ENCODE measurements around the gene GPR107. TPM values are rescaled to one million over a fixed set of nuclear protein-coding genes. Genes with fewer than 3 reads are reported as not detected.

Gene GPR107
- total and polyA plus RNA-seq, 2 of the 8 experiments (the other 6 are each of a cell fraction or from before 2014, with no cell fraction given): 19.3 to 30.7 TPM

DNA sequence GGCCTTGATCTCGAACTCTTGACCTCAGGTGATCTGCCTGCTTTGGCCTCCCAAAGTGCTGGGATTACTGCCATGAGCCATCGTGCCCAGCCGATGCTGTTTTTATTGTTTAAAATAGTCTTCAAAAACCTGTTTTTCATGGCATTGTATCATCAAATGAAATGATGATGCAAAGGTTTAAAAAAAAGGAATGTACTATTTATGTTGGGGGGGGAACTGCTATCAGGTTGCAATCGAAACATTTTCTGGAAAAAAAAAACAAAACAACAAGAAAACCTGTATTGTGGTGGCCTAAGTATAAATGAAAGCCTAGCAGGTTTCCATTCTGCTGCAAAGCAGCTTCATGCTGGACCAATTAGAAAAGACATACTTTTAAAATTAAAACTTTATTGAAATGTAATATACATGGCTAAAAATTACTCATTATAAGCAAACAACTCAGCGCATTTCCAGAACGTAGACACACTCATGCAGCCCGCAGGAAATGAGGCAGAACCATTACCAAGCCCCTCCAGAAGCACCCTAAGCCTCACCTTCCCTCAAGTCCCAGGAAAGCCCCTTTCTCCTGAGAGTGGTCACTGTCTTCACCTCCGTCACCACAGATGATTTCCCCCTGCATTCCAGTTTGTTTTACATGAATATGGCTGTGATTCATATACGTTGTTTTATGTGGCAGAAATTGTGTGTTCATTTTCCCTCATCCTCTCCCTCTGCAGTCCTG is 19.0 kb downstream of the GPR107 start:
- TF ChIP-seq GTF2F1 (IDR thresholded peaks at IDR 0.05; ENCODE audit: borderline replicate concordance, low read depth, low read length): no peak
- TF ChIP-seq EZH2 (IDR thresholded peaks at IDR 0.05; ENCODE audit: low read depth, low read length, severe bottlenecking): no peak
- TF ChIP-seq ZNF274 (IDR thresholded peaks at IDR 0.05; ENCODE audit: borderline replicate concordance, extremely low read depth, low read length): no peak
- TF ChIP-seq KDM5A (IDR thresholded peaks at IDR 0.05; ENCODE audit: low read length): no peak
- no peak for TF ChIP-seq SP1 (IDR thresholded peaks at IDR 0.05; ENCODE audit: low read depth, low read length)
- TF ChIP-seq SUZ12 (IDR thresholded peaks at IDR 0.05; ENCODE audit: low read length): no peak
- no peak for TF ChIP-seq POLR2AphosphoS5 (IDR thresholded peaks at IDR 0.05; ENCODE audit: low read depth, low read length)
- no peak for TF ChIP-seq SIX5 (IDR thresholded peaks at IDR 0.05; ENCODE audit: low read depth, low read length)
- TF ChIP-seq SP2 (IDR thresholded peaks at IDR 0.05; ENCODE audit: low read length): no peak
- TF ChIP-seq ATF3 (IDR thresholded peaks at IDR 0.05; ENCODE audit: insufficient read depth, low read depth, low read length): no peak
- FAIRE-seq: no peak
- H3K27ac ChIP-seq (ENCODE audit: low read depth, low read length): no peak overlapping the region

More for the DNA sequence above, 19.0 kb downstream of the GPR107 start:
- H3K14ac ChIP-seq (ENCODE audit: insufficient read length): no peak overlapping the region
- no peak overlapping the region for H3K9ac ChIP-seq (replicated peaks in 1 of 4; ENCODE audit: extremely low read depth in 1 of 4, low read depth in 3 of 4, low read length in 3 of 4)
- peaks cover 0 to 2% of the 10 kb centered on the region in 2 experiments for H4K20me1 ChIP-seq (replicated peaks in 1 of 2; ENCODE audit: control insufficient read depth in 1 of 2, insufficient read depth in 2 of 2, low read length in 2 of 2)
- no peak for DNase-seq (ENCODE audit: low read depth in 1 of 2, low spot score in 2 of 2)
- no peaks in the 10 kb centered on the region for H3K27me3 ChIP-seq (replicated peaks in 1 of 4; ENCODE audit: control insufficient read depth in 3 of 4, extremely low read depth in 1 of 4, insufficient read depth in 3 of 4, low read length in 3 of 4)
- no peak overlapping the region for H2BK15ac ChIP-seq (ENCODE audit: low read length)
- ChIA-PET CTCF (ENCODE audit: partially characterized antibody) (interaction anchor here (1.2 kb wide), 1 partner anchor 187 kb away, joined by 3 read pairs; no protein-coding TSS in a partner anchor), POLR2A (ENCODE audit: partially characterized antibody) (no interaction called here)
- H2BK120ac ChIP-seq (replicated peaks; ENCODE audit: low read depth, low read length): no peak overlapping the region
- H3K23me2 ChIP-seq (ENCODE audit: low read depth, low read length): no peaks in the 10 kb centered on the region
- H2AK5ac ChIP-seq (ENCODE audit: low read depth, low read length): no peak overlapping the region
- H3K4me1 ChIP-seq (replicated peaks in 1 of 4; ENCODE audit: control insufficient read depth in 3 of 4, insufficient read depth in 4 of 4, low read length in 3 of 4): peaks cover 0 to 3% (median 0%) of the 10 kb centered on the region in 4 experiments; a peak in 1 of 7 replicates
- peak overlapping the region; percentile 73; the same call in 1 of the 2 replicates for H2BK5ac ChIP-seq (ENCODE audit: low read depth, low read length)
- no peak overlapping the region for H4K8ac ChIP-seq (ENCODE audit: extremely low read depth, insufficient read depth, low read length)
- no peak overlapping the region for H3K56ac ChIP-seq (replicated peaks; ENCODE audit: insufficient read length, low read depth, low read length)
- H3K4ac ChIP-seq (replicated peaks; ENCODE audit: insufficient read length, low read depth, low read length): no peak overlapping the region
- H2BK12ac ChIP-seq (ENCODE audit: low read depth, low read length): no peak overlapping the region
- H3K36me3 ChIP-seq (ENCODE audit: control insufficient read depth in 2 of 4, insufficient read depth in 4 of 4, low read length in 3 of 4): peaks cover 0 to 14% (median 10%) of the 10 kb centered on the region in 4 experiments; a peak in 4 of 8 replicates
- no peak overlapping the region for H3K18ac ChIP-seq (ENCODE audit: extremely low read depth, low read length)
- no peak overlapping the region for H4K5ac ChIP-seq (ENCODE audit: insufficient read length, low read depth, low read length)
- no peak overlapping the region for H2AFZ ChIP-seq (ENCODE audit: low read length)
- no peak overlapping the region for H2BK20ac ChIP-seq (ENCODE audit: low read length)
- no peak overlapping the region for H4K91ac ChIP-seq (replicated peaks; ENCODE audit: insufficient read length, low read length)
- H3K23ac ChIP-seq (ENCODE audit: insufficient read length): no peak overlapping the region
- H3K4me2 ChIP-seq (ENCODE audit: insufficient read depth in 1 of 2, low read depth in 2 of 2, low read length in 2 of 2): no peak overlapping the region
- H3K9me3 ChIP-seq (ENCODE audit: insufficient read depth in 2 of 2, low read depth in 1 of 2, low read length in 1 of 2): no peaks in the 10 kb centered on the region
- 94% methylated on average over 9 of the region's 9 CpGs; no CpG with 5 or more reads in 1 of the 2 experiments for WGBS, 2 experiments (ENCODE audit: extremely low coverage in 1 of 2, insufficient coverage in 1 of 2, insufficient read length in 1 of 2, insufficient replicate concordance in 2 of 2, low coverage in 1 of 2, low lambda C conversion rate in 2 of 2, missing lambda C conversion rate in 1 of 2)
- peaks cover 3% of the 10 kb centered on the region for H3K79me1 ChIP-seq (ENCODE audit: low read depth, low read length)
- H3K4me3 ChIP-seq (ENCODE audit: extremely low read depth in 1 of 4, insufficient read depth in 2 of 4, low read depth in 3 of 4, low read length in 4 of 4): no peak overlapping the region
- H3K79me2 ChIP-seq (ENCODE audit: control insufficient read depth in 1 of 2, insufficient read depth in 2 of 2, low read length in 2 of 2): peaks cover 0 to 30% of the 10 kb centered on the region in 2 experiments; a peak in 3 of 4 replicates
